HL-60/S4 treated with retinoic acid at 250 ng/mL for 4 days and 3 days (cell line): Measurements from ENCODE around the gene ADARB2.
"Not testable (repeated sequence)": the region's sequence is repeated elsewhere in the genome, so short reads cannot be mapped to it uniquely, and the experiment has no call there.

Experiments
- in situ Hi-C: fragments of 300-500 bp; cut with MboI; formaldehyde crosslinking; loops from 2 replicates; pipeline ENCODE4 v1.7.0; 2022; ENCODE audit warnings: low sequenced_read_pairs

Gene ADARB2

GRCh38 chr10:1255118-1255517 lies 482.2 kb downstream of the ADARB2 start:
- in situ Hi-C loops = no loop called here

- in situ Hi-C loops = no loop called here
These were observed 483.6 kb downstream of the ADARB2 start for GRCh38 chr10:1253523-1254353.

DNA sequence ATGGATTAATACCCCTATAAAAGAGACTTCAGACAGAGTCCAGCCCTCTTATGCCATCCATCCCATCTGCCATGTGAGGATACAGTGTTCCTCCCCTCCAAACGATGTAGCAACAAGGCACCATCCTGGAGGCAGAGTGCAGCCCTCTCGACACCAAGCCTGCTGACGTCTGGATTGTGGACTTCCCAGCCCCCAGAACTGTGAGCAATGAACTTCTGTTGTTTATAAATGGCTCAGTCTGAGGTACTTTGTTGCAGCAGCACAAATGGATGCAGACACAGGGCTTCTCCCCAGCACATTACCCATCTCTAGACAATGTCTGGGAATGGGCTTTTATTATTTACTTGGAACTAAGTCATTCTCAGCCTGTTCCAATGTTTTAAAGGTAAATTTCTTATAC lies 485.6 kb downstream of the ADARB2 start:
- in situ Hi-C loops = no loop called here

- in situ Hi-C loops = no loop called here
These were observed 488.0 kb downstream of the ADARB2 start for GRCh38 chr10:1249142-1249920.

- in situ Hi-C loops = not testable (repeated sequence)
These were observed 489.1 kb downstream of the ADARB2 start for GRCh38 chr10:1248262-1248630.

GRCh38 chr10:1247598-1248261 lies 489.6 kb downstream of the ADARB2 start:
- in situ Hi-C loops = no loop called here

- in situ Hi-C loops = no loop called here
These were observed 492.8 kb downstream of the ADARB2 start for GRCh38 chr10:1244493-1244892.

- in situ Hi-C loops = no loop called here
These were observed 493.7 kb downstream of the ADARB2 start for GRCh38 chr10:1243486-1244234.

GRCh38 chr10:1242975-1243374 lies 494.4 kb downstream of the ADARB2 start:
- in situ Hi-C loops = no loop called here

- in situ Hi-C loops = no loop called here
These were observed 495.1 kb downstream of the ADARB2 start for GRCh38 chr10:1241973-1242935.

DNA sequence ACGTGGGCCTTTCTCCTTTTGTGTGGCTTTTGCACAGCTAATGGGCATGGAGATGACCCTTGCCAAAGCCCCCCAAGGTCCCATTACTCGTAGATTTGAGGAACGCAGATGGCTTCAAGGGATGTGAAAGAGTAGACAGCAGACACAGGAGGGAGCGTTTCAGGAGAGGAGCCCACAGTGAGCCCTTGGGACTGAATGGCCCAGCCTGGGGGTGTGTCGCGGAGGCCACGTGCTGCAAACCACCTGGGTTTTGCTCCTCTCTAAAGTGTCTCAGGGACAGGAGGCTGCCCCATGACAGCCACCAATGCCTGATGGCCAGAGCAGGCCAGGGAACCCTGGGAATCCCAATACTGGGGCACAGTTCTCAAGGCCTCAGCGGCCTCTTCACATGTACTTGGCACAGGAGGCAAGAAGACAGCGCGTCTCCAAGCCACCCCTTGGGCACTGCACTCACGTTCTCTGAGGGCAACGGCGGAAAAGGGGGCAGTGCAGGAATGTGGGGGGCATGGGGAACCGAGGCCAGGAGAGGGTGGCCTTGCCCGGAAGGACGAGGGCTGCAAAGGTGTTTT lies 495.9 kb downstream of the ADARB2 start:
- in situ Hi-C loops = no loop called here

GRCh38 chr10:1240341-1240775 lies 497.0 kb downstream of the ADARB2 start:
- in situ Hi-C loops = no loop called here

GRCh38 chr10:1233031-1233430 lies 504.3 kb downstream of the ADARB2 start:
- in situ Hi-C loops = no loop called here

GRCh38 chr10:1232164-1232911 lies 505.0 kb downstream of the ADARB2 start:
- in situ Hi-C loops = no loop called here

DNA sequence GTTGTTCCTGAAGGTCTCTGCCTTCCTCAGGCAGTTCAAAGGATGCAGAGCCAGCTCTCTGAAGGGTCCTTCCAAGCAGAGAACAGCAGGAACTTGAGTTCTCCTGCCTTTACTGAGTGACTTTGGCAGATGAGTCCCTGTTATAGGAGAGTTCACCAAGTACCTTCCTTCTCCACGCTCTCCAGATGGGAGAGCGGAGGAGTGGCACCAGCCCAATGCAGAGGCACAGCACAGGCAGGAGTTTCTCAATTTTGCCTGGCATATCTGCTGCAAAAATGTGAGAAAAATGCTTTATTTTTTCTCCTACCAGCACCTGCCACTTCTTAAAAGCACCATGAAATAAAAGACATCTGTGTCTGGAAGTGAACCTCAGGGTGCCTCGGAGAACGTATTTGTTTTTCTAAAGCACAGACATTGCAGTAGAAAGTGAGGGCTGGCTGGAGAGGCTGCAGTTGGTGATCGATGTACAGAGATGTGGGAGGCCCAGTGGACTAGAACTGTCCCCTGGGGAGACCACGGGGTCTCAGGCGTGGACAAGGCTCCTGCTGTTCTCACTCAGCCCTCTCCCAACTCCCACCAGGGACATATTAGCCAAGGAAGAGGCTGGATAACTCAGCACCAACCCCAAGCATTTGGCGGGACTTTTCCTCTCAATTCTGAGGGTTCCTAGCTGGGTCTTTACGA lies 506.6 kb downstream of the ADARB2 start:
- in situ Hi-C loops = no loop called here

- in situ Hi-C loops = no loop called here
These were observed 507.2 kb downstream of the ADARB2 start for GRCh38 chr10:1230138-1230537.

GRCh38 chr10:1229574-1229973 lies 507.8 kb downstream of the ADARB2 start:
- in situ Hi-C loops = no loop called here

DNA sequence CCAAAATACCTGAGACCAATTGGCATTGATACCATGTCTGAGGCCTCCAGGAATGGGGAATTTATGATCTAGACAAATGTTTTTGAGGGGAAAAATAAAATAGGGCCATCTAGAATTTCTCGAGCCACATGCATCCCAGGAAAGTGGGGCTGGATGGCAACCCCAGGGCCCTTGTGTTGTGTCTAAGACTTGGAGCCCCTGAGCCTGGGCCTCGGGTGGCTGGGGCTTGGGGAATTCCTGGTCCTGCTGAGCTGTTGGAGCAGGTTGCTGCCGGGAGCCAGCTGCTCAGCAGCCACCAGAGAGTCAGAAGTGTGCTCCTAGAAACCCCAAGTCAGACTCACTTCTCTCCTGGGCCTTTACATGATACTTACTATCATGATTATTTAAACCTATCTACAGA lies 508.2 kb downstream of the ADARB2 start:
- in situ Hi-C loops = no loop called here
